Fibroblast of skin of scalp (primary cell): ENCODE results near the gene TIFAB.

Experiments used
- DNase-seq: peaks from one replicate; pipeline ENCODE4 v3.0.0-alpha.2; 2013

The TIFAB gene

GRCh38 chr5:135441350-135441831 lies 10.8 kb downstream of the TIFAB start:
- no peak for DNase-seq

- no peak for DNase-seq
Observed at GRCh38 chr5:135440916-135441315, 11.2 kb downstream of the TIFAB start.

- no peak for DNase-seq
Observed at GRCh38 chr5:135439231-135440205, 12.6 kb downstream of the TIFAB start.

GRCh38 chr5:135438636-135439221 lies 13.4 kb downstream of the TIFAB start:
- DNase-seq: no peak

- DNase-seq: peak; percentile 93
Observed at GRCh38 chr5:135437796-135438560, 14.2 kb downstream of the TIFAB start.

- DNase-seq: peak; percentile 63
Observed at GRCh38 chr5:135437422-135437795, 14.7 kb downstream of the TIFAB start.

GRCh38 chr5:135436951-135437418 lies 15.2 kb downstream of the TIFAB start:
- DNase-seq: no peak

GRCh38 chr5:135435467-135436330 lies 16.5 kb downstream of the TIFAB start:
- DNase-seq: peak; percentile 48

- DNase-seq: no peak
Observed at GRCh38 chr5:135434591-135435466, 17.3 kb downstream of the TIFAB start.

- peak; percentile 50 for DNase-seq
Observed at GRCh38 chr5:135433681-135434426, 18.3 kb downstream of the TIFAB start.

GRCh38 chr5:135432113-135432512 lies 20.0 kb downstream of the TIFAB start:
- DNase-seq: no peak

GRCh38 chr5:135430135-135430437 lies 22.1 kb downstream of the TIFAB start:
- DNase-seq: no peak

- DNase-seq: no peak
Observed at GRCh38 chr5:135429301-135430134, 22.6 kb downstream of the TIFAB start.

- no peak for DNase-seq
Observed at GRCh38 chr5:135428586-135428985, 23.6 kb downstream of the TIFAB start.

- DNase-seq: peak; percentile 50
Observed at GRCh38 chr5:135426102-135427082, 25.8 kb downstream of the TIFAB start.

GRCh38 chr5:135425641-135426040 lies 26.5 kb downstream of the TIFAB start:
- DNase-seq: no peak

GRCh38 chr5:135423846-135424168 lies 28.3 kb downstream of the TIFAB start:
- no peak for DNase-seq
